ENCODE measurements around the gene COL5A1.

Gene COL5A1

GRCh38 chr9:134630861-134631260 lies 10.7 kb upstream of the COL5A1 start:
- TF ChIP-seq SIN3A (IDR thresholded peaks at IDR 0.05; ENCODE audit: borderline replicate concordance, insufficient read depth, low read length) (no peak), REST (IDR thresholded peaks at IDR 0.05; ENCODE audit: insufficient read depth in 1 of 2, low read depth in 2 of 2, low read length in 2 of 2) (no peak), FOXP2 (optimal IDR thresholded peaks at IDR 0.05; ENCODE audit: borderline replicate concordance, extremely low read depth, extremely low read length, insufficient read depth) (no peak), TAF1 (IDR thresholded peaks at IDR 0.05; ENCODE audit: borderline replicate concordance, insufficient read depth, low read length) (no peak), POLR2AphosphoS5 (IDR thresholded peaks at IDR 0.05; ENCODE audit: low read depth, low read length) (no peak)

GRCh38 chr9:134631881-134632280 lies 9.7 kb upstream of the COL5A1 start:
- TF ChIP-seq SIN3A (IDR thresholded peaks at IDR 0.05; ENCODE audit: borderline replicate concordance, insufficient read depth, low read length) (no peak), TAF1 (IDR thresholded peaks at IDR 0.05; ENCODE audit: borderline replicate concordance, insufficient read depth, low read length) (no peak), REST (IDR thresholded peaks at IDR 0.05; ENCODE audit: insufficient read depth in 1 of 2, low read depth in 2 of 2, low read length in 2 of 2) (no peak), POLR2AphosphoS5 (IDR thresholded peaks at IDR 0.05; ENCODE audit: low read depth, low read length) (no peak), FOXP2 (optimal IDR thresholded peaks at IDR 0.05; ENCODE audit: borderline replicate concordance, extremely low read depth, extremely low read length, insufficient read depth) (no peak)

- TF ChIP-seq SIN3A (IDR thresholded peaks at IDR 0.05; ENCODE audit: borderline replicate concordance, insufficient read depth, low read length) (no peak), FOXP2 (optimal IDR thresholded peaks at IDR 0.05; ENCODE audit: borderline replicate concordance, extremely low read depth, extremely low read length, insufficient read depth) (no peak), POLR2AphosphoS5 (IDR thresholded peaks at IDR 0.05; ENCODE audit: low read depth, low read length) (no peak), TAF1 (IDR thresholded peaks at IDR 0.05; ENCODE audit: borderline replicate concordance, insufficient read depth, low read length) (no peak), REST (IDR thresholded peaks at IDR 0.05; ENCODE audit: insufficient read depth in 1 of 2, low read depth in 2 of 2, low read length in 2 of 2) (no peak)
These were observed 9.3 kb upstream of the COL5A1 start for GRCh38 chr9:134632329-134632728.

- TF ChIP-seq FOXP2 (optimal IDR thresholded peaks at IDR 0.05; ENCODE audit: borderline replicate concordance, extremely low read depth, extremely low read length, insufficient read depth), result no peak
- TF ChIP-seq TAF1 (IDR thresholded peaks at IDR 0.05; ENCODE audit: borderline replicate concordance, insufficient read depth, low read length), result no peak
- TF ChIP-seq POLR2AphosphoS5 (IDR thresholded peaks at IDR 0.05; ENCODE audit: low read depth, low read length), result no peak
- no peak for TF ChIP-seq REST (IDR thresholded peaks at IDR 0.05; ENCODE audit: insufficient read depth in 1 of 2, low read depth in 2 of 2, low read length in 2 of 2)
- TF ChIP-seq SIN3A (IDR thresholded peaks at IDR 0.05; ENCODE audit: borderline replicate concordance, insufficient read depth, low read length), result no peak
These were observed 8.1 kb upstream of the COL5A1 start for GRCh38 chr9:134633362-134634142.

All from PFSK-1 (cell line).